Large intestine (tissue), 3 donors: ENCODE measurements around the gene PI16. TPM values are rescaled to one million over a fixed set of nuclear protein-coding genes. Genes with fewer than 3 reads are reported as not detected.
"Not testable (repeated sequence)": the region's sequence is repeated elsewhere in the genome, so short reads cannot be mapped to it uniquely, and the experiment has no call there.

Experiments
- DNase-seq, 2 donors: peaks; one replicate each; pipeline versions ENCODE4 v3.0.0 to v3.0.0-alpha.2; 2013
- H3K27ac ChIP-seq: one replicate; pipeline ENCODE4 v1.5.1; 2013; ENCODE audit warnings: low read length
- H3K27me3 ChIP-seq: 2 replicates; pipeline ENCODE4 v1.6.1; 2013; ENCODE audit warnings: low read length; ENCODE audit not compliant: control insufficient read depth, insufficient read depth
- H3K36me3 ChIP-seq: 2 replicates; pipeline ENCODE4 v1.6.1; 2013; ENCODE audit warnings: low read length; ENCODE audit not compliant: control insufficient read depth, insufficient read depth
- H3K4me1 ChIP-seq: one replicate; pipeline ENCODE4 v1.6.1; 2013; ENCODE audit warnings: low read length; ENCODE audit not compliant: control insufficient read depth, insufficient read depth
- H3K4me3 ChIP-seq: one replicate; pipeline ENCODE4 v1.5.1; 2013; ENCODE audit warnings: low read length
- H3K9me3 ChIP-seq: one replicate; pipeline ENCODE4 v1.6.1; 2013; ENCODE audit warnings: mild to moderate bottlenecking, low read depth, low read length, moderate library complexity; ENCODE audit not compliant: control insufficient read depth
- WGBS: methylation state at CpG from one replicate; pipeline ENCODE4 v1.1.5; 2013; ENCODE audit warnings: low lambda C conversion rate; ENCODE audit not compliant: insufficient coverage; 5-methylcytosine and 5-hydroxymethylcytosine counted together
- polyA plus RNA-seq: library from polyadenylated mRNA; unstranded; fragments of 120-200 nt; gene quantifications from one replicate; pipeline ENCODE4 v1.2.1, GENCODE V29; 2013

PI16 gene
- polyA plus RNA-seq, 1 donor = 0.81 TPM

GRCh38 chr6:36928547-36928918 is 26.0 kb upstream of the PI16 start:
- Histone ChIP-seq H3K4me1 (no peaks in the 10 kb centered on the region), H3K4me3 (no peak overlapping the region), H3K27me3 (no peaks in the 10 kb centered on the region), H3K36me3 (peaks cover 17% of the 10 kb centered on the region), H3K9me3 (no peaks in the 10 kb centered on the region), H3K27ac (no peak overlapping the region)
- no peak for DNase-seq
- WGBS = no CpG with 5 or more reads among the region's 7 CpGs

- H3K4me3 ChIP-seq = no peak overlapping the region
- WGBS = 100% methylated on average over 1 of the region's 10 CpGs
- DNase-seq = no peak
These were observed 25.4 kb upstream of the PI16 start for GRCh38 chr6:36929152-36929551.

GRCh38 chr6:36929607-36930006 is 24.9 kb upstream of the PI16 start:
- no peak overlapping the region for H3K4me3 ChIP-seq
- 62% methylated on average over 2 of the region's 5 CpGs for WGBS
- H3K9me3 ChIP-seq = no peaks in the 10 kb centered on the region
- peaks cover 7% of the 10 kb centered on the region for H3K36me3 ChIP-seq
- no peak overlapping the region for H3K27ac ChIP-seq
- no peaks in the 10 kb centered on the region for H3K4me1 ChIP-seq
- H3K27me3 ChIP-seq = no peaks in the 10 kb centered on the region
- DNase-seq = no peak

More at GRCh38 chr6:36929152-36929551, 25.4 kb upstream of the PI16 start:
- Histone ChIP-seq H3K4me1 (no peaks in the 10 kb centered on the region), H3K36me3 (peaks cover 11% of the 10 kb centered on the region), H3K9me3 (no peaks in the 10 kb centered on the region), H3K27me3 (no peaks in the 10 kb centered on the region), H3K27ac (no peak overlapping the region)

- WGBS = no CpG with 5 or more reads among the region's 4 CpGs
- Histone ChIP-seq H3K27me3 (no peaks in the 10 kb centered on the region), H3K4me3 (no peak overlapping the region), H3K36me3 (peaks cover 2% of the 10 kb centered on the region), H3K27ac (no peak overlapping the region), H3K9me3 (no peaks in the 10 kb centered on the region), H3K4me1 (no peaks in the 10 kb centered on the region)
- no peak for DNase-seq
These were observed 24.1 kb upstream of the PI16 start for GRCh38 chr6:36930483-36930882.

- WGBS = no CpG with 5 or more reads among the region's 2 CpGs
- Histone ChIP-seq H3K9me3 (no peaks in the 10 kb centered on the region), H3K27ac (no peak overlapping the region), H3K27me3 (no peaks in the 10 kb centered on the region), H3K4me1 (no peaks in the 10 kb centered on the region), H3K36me3 (no peaks in the 10 kb centered on the region), H3K4me3 (no peak overlapping the region)
- no peak for DNase-seq
These were observed 21.4 kb upstream of the PI16 start for GRCh38 chr6:36933102-36933501.

- H3K27me3 ChIP-seq = no peaks in the 10 kb centered on the region
- no peaks in the 10 kb centered on the region for H3K36me3 ChIP-seq
- no peak overlapping the region for H3K4me3 ChIP-seq
- H3K4me1 ChIP-seq = no peaks in the 10 kb centered on the region
- no peaks in the 10 kb centered on the region for H3K9me3 ChIP-seq
- no peak overlapping the region for H3K27ac ChIP-seq
- WGBS = no CpG with 5 or more reads among the region's 4 CpGs
- DNase-seq = no peak
These were observed 21.0 kb upstream of the PI16 start for GRCh38 chr6:36933519-36933918.

GRCh38 chr6:36934901-36935300 is 19.6 kb upstream of the PI16 start:
- WGBS = 100% methylated on average over 2 of the region's 7 CpGs
- H3K36me3 ChIP-seq = no peaks in the 10 kb centered on the region
- no peak overlapping the region for H3K27ac ChIP-seq
- no peak for DNase-seq
- no peaks in the 10 kb centered on the region for H3K9me3 ChIP-seq
- no peaks in the 10 kb centered on the region for H3K27me3 ChIP-seq
- no peak overlapping the region for H3K4me3 ChIP-seq
- H3K4me1 ChIP-seq = no peaks in the 10 kb centered on the region

GRCh38 chr6:36936824-36937223 is 17.7 kb upstream of the PI16 start:
- Histone ChIP-seq H3K27ac (no peak overlapping the region), H3K4me3 (no peak overlapping the region), H3K9me3 (peaks cover 3% of the 10 kb centered on the region), H3K36me3 (no peaks in the 10 kb centered on the region), H3K27me3 (no peaks in the 10 kb centered on the region), H3K4me1 (no peaks in the 10 kb centered on the region)
- DNase-seq = no peak
- no CpG with 5 or more reads among the region's 5 CpGs for WGBS

GRCh38 chr6:36937896-36938295 is 16.6 kb upstream of the PI16 start:
- DNase-seq = no peak
- no peaks in the 10 kb centered on the region for H3K4me1 ChIP-seq
- H3K27me3 ChIP-seq = no peaks in the 10 kb centered on the region
- WGBS = 100% methylated on average over 1 of the region's 6 CpGs
- H3K4me3 ChIP-seq = no peak overlapping the region
- H3K9me3 ChIP-seq = peaks cover 3% of the 10 kb centered on the region
- H3K36me3 ChIP-seq = no peaks in the 10 kb centered on the region
- H3K27ac ChIP-seq = no peak overlapping the region

- Histone ChIP-seq H3K27ac (no peak overlapping the region), H3K36me3 (no peaks in the 10 kb centered on the region), H3K4me3 (no peak overlapping the region), H3K9me3 (peaks cover 3% of the 10 kb centered on the region), H3K4me1 (no peaks in the 10 kb centered on the region), H3K27me3 (no peaks in the 10 kb centered on the region)
- WGBS = no CpG with 5 or more reads among the region's 4 CpGs
- DNase-seq = no peak
These were observed 16.0 kb upstream of the PI16 start for GRCh38 chr6:36938536-36938935.

GRCh38 chr6:36939005-36939404 is 15.5 kb upstream of the PI16 start:
- not testable (repeated sequence) for H3K36me3 ChIP-seq, H3K4me1 ChIP-seq, H3K27me3 ChIP-seq, H3K27ac ChIP-seq, H3K9me3 ChIP-seq, H3K4me3 ChIP-seq, DNase-seq
- no CpG with 5 or more reads among the region's 5 CpGs for WGBS
